ENCODE measurements around the gene SRBD1.

Gene SRBD1

DNA sequence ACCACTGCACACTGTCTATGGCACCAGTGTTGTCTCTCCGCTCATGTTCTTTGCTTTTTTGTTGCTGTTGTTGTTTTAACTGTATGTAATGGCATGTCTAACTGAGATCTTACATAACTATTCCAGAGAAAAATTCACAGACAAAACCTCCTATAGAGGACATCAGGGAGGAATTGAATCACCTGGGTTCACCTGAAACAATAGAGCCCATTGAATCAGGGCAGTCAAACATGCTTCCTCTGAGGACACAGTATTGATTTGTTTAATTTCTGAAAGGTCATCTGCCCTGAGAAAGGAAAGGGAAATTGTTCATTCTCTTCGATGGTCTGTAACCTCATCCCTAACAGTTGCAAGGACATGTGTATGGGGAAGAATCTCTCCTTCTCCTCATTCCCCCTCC, 237.5 kb downstream of the SRBD1 start:
- H3K4me3 Mint-ChIP-seq: no peak overlapping the region
- TF ChIP-seq, protein P1, sequence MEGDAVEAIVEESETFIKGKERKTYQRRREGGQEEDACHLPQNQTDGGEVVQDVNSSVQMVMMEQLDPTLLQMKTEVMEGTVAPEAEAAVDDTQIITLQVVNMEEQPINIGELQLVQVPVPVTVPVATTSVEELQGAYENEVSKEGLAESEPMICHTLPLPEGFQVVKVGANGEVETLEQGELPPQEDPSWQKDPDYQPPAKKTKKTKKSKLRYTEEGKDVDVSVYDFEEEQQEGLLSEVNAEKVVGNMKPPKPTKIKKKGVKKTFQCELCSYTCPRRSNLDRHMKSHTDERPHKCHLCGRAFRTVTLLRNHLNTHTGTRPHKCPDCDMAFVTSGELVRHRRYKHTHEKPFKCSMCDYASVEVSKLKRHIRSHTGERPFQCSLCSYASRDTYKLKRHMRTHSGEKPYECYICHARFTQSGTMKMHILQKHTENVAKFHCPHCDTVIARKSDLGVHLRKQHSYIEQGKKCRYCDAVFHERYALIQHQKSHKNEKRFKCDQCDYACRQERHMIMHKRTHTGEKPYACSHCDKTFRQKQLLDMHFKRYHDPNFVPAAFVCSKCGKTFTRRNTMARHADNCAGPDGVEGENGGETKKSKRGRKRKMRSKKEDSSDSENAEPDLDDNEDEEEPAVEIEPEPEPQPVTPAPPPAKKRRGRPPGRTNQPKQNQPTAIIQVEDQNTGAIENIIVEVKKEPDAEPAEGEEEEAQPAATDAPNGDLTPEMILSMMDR (IDR thresholded peaks at IDR 0.05): no peak
- DNase-seq: no peak
- no peaks in the 10 kb centered on the region for H3K4me1 Mint-ChIP-seq
- peaks cover 18% of the 10 kb centered on the region for H3K9me3 Mint-ChIP-seq
- no peaks in the 10 kb centered on the region for H3K36me3 Mint-ChIP-seq (ENCODE audit: low read depth)
- H3K27ac Mint-ChIP-seq: no peak overlapping the region
- no peaks in the 10 kb centered on the region for H3K27me3 Mint-ChIP-seq (ENCODE audit: low read depth, poor library complexity)

DNA sequence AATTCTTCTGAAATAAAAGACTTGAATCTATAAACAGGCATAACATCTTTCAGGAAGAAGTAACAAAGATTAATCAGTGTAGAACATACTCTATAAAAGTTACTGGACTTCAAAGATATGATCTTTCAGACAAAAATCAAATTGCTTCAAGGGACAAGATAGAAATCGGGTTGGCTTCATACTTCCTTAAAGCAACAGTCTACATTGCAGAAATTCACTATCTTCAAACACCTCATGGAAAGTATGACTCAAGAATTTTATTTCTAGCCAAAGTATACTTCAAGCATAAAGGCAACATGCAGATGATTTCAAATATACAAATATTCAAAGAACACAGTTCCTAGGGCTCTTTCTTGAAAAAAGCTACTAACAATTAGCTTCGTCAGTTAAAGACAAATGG, 240.7 kb downstream of the SRBD1 start:
- TF ChIP-seq, protein P1 (IDR thresholded peaks at IDR 0.05): no peak
- Mint-ChIP-seq H3K4me1 (no peaks in the 10 kb centered on the region), H3K36me3 (ENCODE audit: low read depth) (no peaks in the 10 kb centered on the region), H3K27me3 (ENCODE audit: low read depth, poor library complexity) (no peaks in the 10 kb centered on the region), H3K27ac (no peak overlapping the region), H3K9me3 (peaks cover 4% of the 10 kb centered on the region), H3K4me3 (no peak overlapping the region)
- DNase-seq: no peak

DNA sequence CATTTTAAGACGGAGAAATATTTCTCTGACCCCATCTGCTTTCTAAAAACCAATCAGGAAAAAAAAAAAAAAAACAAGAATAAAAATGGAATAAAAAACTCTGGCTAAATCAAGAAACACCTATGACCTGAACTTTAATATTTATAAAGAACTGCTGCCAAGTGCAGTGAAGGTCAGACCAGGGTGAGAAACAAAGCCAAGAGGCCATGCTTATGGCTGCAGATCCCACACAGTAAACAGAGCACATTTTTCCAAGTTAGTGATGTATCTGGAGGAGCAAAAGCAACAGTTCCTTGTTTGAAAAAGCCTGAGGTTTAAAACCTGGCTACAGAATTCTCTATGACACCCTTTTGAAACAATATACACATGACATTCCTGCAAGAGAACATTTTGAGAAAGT, 242.3 kb downstream of the SRBD1 start:
- DNase-seq: no peak
- Mint-ChIP-seq H3K9me3 (no peaks in the 10 kb centered on the region), H3K36me3 (ENCODE audit: low read depth) (no peaks in the 10 kb centered on the region), H3K4me1 (no peaks in the 10 kb centered on the region), H3K27ac (no peak overlapping the region), H3K27me3 (ENCODE audit: low read depth, poor library complexity) (no peaks in the 10 kb centered on the region), H3K4me3 (no peak overlapping the region)
- TF ChIP-seq, protein P1 (IDR thresholded peaks at IDR 0.05): no peak

DNA sequence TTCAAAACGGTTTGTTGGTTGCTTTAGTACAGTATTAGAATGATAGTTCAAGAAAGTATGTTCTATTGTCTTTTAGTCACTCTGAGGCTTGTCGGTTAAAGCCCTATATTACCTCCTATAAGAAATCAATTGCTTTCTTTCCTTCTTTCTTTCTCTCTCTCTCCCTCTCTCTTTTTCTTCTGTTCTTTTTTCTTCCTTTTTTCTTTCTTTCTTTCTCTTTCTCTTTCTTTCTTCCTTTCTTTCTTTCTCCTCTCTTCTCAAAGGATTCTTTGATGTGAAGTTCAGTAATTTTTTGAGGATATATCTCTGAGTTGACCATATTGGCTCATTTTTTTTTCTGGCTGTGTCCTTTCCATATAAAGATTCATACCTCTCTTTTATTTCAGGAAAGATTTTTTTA, 249.4 kb downstream of the SRBD1 start:
- TF ChIP-seq, protein P1 (IDR thresholded peaks at IDR 0.05): no peak

DNA sequence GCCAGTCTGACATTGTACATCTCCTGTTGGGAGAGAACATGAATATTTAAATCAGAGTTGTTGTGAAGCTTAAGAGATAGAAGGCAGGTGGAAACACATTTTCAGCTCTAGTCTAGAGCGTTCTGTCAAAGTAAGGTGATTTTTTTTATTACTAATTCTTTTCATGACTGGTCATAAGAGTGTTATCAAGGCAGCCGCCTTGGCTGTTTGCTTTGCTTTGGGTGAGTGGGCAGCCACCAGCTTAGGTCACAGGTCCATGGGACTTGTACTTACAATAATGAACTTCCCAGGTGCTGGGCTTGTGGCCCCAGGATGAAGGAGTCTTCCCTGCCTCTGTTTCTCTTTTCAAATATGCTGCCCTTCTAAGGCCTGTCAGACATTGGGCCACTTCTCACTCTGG, 256.3 kb downstream of the SRBD1 start:
- no peak overlapping the region for H3K4me3 Mint-ChIP-seq
- H3K27ac Mint-ChIP-seq: no peak overlapping the region
- H3K9me3 Mint-ChIP-seq: no peaks in the 10 kb centered on the region
- H3K27me3 Mint-ChIP-seq (ENCODE audit: low read depth, poor library complexity): peaks cover 12% of the 10 kb centered on the region
- TF ChIP-seq, protein P1 (IDR thresholded peaks at IDR 0.05): no peak
- no peak for DNase-seq
- no peaks in the 10 kb centered on the region for H3K36me3 Mint-ChIP-seq (ENCODE audit: low read depth)
- H3K4me1 Mint-ChIP-seq: peaks cover 34% of the 10 kb centered on the region

More for the DNA sequence above, 249.4 kb downstream of the SRBD1 start:
- H3K4me1 Mint-ChIP-seq: peaks cover 5% of the 10 kb centered on the region
- H3K4me3 Mint-ChIP-seq: no peak overlapping the region
- H3K27me3 Mint-ChIP-seq (ENCODE audit: low read depth, poor library complexity): peaks cover 2% of the 10 kb centered on the region
- H3K36me3 Mint-ChIP-seq (ENCODE audit: low read depth): no peaks in the 10 kb centered on the region
- no peak for DNase-seq
- H3K27ac Mint-ChIP-seq: no peak overlapping the region
- H3K9me3 Mint-ChIP-seq: no peaks in the 10 kb centered on the region

DNA sequence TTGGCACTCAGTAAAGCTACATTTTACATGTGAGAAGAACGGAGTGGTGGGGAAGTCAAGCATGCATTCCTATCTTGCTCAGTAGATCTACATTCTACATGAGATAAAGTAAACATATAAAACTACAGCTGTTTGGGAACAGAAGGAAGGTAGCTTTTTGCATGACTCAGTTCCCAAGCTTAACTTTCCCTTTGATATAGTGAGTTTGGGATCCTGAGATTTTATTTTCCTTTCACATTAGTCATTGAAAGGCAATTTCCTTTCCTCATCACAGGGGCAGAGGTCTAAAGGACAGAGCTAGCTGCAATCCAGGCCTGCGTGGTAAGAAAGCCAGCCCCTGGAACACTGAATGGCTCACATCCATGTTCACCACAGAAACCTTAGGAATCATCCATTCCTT, 257.2 kb downstream of the SRBD1 start:
- Mint-ChIP-seq H3K27me3 (ENCODE audit: low read depth, poor library complexity) (peaks cover 12% of the 10 kb centered on the region), H3K4me3 (no peak overlapping the region), H3K9me3 (no peaks in the 10 kb centered on the region), H3K36me3 (ENCODE audit: low read depth) (no peaks in the 10 kb centered on the region), H3K27ac (no peak overlapping the region), H3K4me1 (peaks cover 29% of the 10 kb centered on the region)
- no peak for DNase-seq
- TF ChIP-seq, protein P1 (IDR thresholded peaks at IDR 0.05): no peak
